ACC112 (cell line): ENCODE data around the gene TBC1D9.

Experiments
- H2AFZ ChIP-seq: fragments of 200-600 bp; sonication (generic); one replicate; pipeline ENCODE4 v1.6.0; 2017; ENCODE audit warnings: antibody characterized with exemption, low read length; ENCODE audit not compliant: unreplicated experiment
- H3K27ac ChIP-seq: fragments of 200-600 bp; sonication (generic); 2 replicates; pipeline ENCODE4 v1.5.1; 2014; ENCODE audit warnings: low read depth, mild to moderate bottlenecking, antibody characterized with exemption, low read length, moderate library complexity
- H3K27me3 ChIP-seq: fragments of 200-600 bp; sonication (generic); 2 replicates; pipeline ENCODE4 v1.6.1; 2014; ENCODE audit warnings: mild to moderate bottlenecking, antibody characterized with exemption, low read length, moderate library complexity, mixed read lengths; ENCODE audit not compliant: insufficient read depth
- H3K36me3 ChIP-seq: fragments of 200-600 bp; sonication (generic); 2 replicates; pipeline ENCODE4 v1.6.1; 2016; ENCODE audit warnings: mild to moderate bottlenecking, antibody characterized with exemption, low read length, moderate library complexity, mixed read lengths; ENCODE audit not compliant: insufficient read depth
- H3K4me1 ChIP-seq: fragments of 200-600 bp; sonication (generic); one replicate; pipeline ENCODE4 v1.6.1; 2016; ENCODE audit warnings: low read length, mixed read lengths; ENCODE audit not compliant: insufficient read depth, unreplicated experiment, control insufficient read depth
- H3K4me3 ChIP-seq: fragments of 200-600 bp; sonication (generic); 2 replicates; pipeline ENCODE4 v1.5.1; 2014; ENCODE audit warnings: mild to moderate bottlenecking, low read depth, low read length
- H3K79me2 ChIP-seq: fragments of 200-600 bp; sonication (generic); one replicate; pipeline ENCODE4 v1.6.0; 2016; ENCODE audit warnings: low read length; ENCODE audit not compliant: control insufficient read depth, unreplicated experiment, insufficient read depth

TBC1D9 gene

DNA sequence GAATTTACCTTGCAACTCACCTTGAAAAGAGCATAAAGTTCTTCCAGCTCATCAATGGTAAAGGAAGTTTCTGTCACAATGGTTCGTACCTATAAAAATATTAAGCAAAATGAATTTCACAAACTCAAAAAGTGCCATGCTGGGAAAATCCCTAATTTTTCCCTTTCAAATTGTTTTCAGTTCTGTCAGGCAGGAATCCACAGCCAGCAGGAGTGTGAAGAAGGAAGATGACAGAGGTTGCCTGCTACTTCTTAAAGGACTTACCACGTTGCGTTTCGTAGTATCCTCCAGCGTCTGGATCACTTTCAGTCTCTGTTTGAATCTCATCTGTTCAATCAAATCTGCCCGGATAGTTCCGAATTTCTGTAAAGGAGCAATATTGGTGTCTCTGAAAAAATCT lies 117.1 kb downstream of the TBC1D9 start:
- Histone ChIP-seq H3K36me3 (no peaks in the 10 kb centered on the region), H3K27ac (no peak overlapping the region), H2AFZ (no peak overlapping the region), H3K4me1 (peaks cover 10% of the 10 kb centered on the region), H3K27me3 (no peaks in the 10 kb centered on the region), H3K79me2 (no peaks in the 10 kb centered on the region), H3K4me3 (no peak overlapping the region)

DNA sequence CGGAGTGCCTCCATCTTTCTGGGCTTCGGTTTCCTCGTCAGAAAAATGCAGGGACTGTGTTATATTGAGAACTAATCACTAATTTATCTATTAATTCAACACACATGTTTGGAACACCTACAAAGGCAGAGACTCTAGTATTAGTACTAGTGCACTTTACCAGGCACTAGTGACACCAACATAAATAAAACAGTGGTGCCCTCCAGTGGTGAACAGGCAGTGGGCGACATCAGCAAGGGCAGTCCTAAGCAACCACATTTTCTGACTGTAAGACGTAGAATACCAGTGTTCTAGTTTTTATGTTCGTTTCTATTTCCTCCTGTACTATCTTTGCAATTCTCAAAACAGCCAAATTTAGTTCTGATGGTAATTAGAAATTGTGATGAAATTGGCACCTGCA lies 118.3 kb downstream of the TBC1D9 start:
- H3K4me1 ChIP-seq, result peaks cover 10% of the 10 kb centered on the region
- H3K27ac ChIP-seq, result no peak overlapping the region
- H2AFZ ChIP-seq, result no peak overlapping the region
- H3K27me3 ChIP-seq, result no peaks in the 10 kb centered on the region
- no peaks in the 10 kb centered on the region for H3K79me2 ChIP-seq
- H3K4me3 ChIP-seq, result no peak overlapping the region
- no peaks in the 10 kb centered on the region for H3K36me3 ChIP-seq

DNA sequence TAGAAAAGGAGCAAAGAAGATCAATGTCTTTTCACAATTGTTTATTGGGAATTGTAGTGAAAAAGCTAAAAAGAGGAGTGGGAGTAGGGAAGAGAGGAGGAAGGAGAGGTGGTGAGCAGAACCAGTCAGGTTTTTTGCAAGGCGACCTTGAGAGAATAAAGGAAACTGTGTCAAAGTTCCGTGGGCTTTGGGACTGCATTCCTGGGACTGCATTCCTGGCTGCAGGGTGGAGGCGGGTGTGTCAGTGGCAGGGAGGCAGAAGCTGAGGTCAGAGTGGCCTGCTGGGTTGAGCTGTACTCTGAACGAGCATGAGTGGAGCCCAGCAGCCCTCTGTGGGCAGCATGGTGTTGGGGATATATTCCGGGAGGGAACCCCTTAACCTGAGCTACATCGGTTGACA lies 120.6 kb downstream of the TBC1D9 start:
- H3K27me3 ChIP-seq, result no peaks in the 10 kb centered on the region
- no peaks in the 10 kb centered on the region for H3K36me3 ChIP-seq
- no peaks in the 10 kb centered on the region for H3K79me2 ChIP-seq
- H2AFZ ChIP-seq, result no peak overlapping the region
- H3K4me1 ChIP-seq, result peaks cover 10% of the 10 kb centered on the region
- H3K4me3 ChIP-seq, result no peak overlapping the region
- H3K27ac ChIP-seq, result no peak overlapping the region

DNA sequence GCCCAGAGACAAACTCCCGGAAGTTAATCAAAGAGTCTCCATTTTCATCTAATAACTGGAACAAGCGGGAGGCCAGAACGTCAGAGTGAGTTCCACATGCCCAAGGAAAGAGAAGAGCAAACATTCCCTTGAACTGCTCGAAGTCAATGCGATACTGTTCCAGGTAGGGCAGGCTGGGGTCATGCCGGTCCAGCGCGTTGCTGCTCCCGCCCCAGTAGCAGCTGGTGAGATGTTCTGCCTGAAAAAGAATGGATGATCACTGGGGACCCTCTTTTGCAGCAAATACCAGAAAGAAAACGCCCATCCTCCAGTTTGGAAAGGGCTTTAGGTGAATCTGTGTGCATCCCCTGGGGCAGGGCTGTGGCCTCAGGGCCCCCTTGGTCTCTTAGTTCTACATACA lies 122.2 kb downstream of the TBC1D9 start:
- Histone ChIP-seq H3K4me3 (no peak overlapping the region), H3K27me3 (no peaks in the 10 kb centered on the region), H3K36me3 (no peaks in the 10 kb centered on the region), H2AFZ (no peak overlapping the region), H3K27ac (no peak overlapping the region), H3K4me1 (peaks cover 10% of the 10 kb centered on the region), H3K79me2 (no peaks in the 10 kb centered on the region)

DNA sequence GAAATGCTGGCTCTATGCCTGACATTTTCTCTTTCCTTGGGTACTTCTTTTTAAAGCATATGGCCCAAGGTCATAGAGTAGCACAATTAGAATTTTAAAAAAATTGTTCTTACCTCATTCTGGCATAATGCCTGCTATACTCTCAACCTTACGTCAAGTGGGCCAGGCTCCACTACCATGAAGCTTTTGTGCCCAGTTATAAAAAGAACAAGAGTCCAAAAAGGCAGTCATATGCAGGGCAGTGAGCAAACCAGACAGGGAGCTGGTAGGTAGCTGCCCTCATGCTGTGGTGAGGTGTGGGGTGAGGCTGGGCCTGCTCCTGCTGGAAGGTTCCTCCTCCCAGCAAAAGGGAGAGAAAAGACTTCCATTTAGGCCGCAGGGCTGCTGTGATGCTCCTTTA lies 123.1 kb downstream of the TBC1D9 start:
- no peaks in the 10 kb centered on the region for H3K27me3 ChIP-seq
- H3K4me3 ChIP-seq, result no peak overlapping the region
- no peak overlapping the region for H3K27ac ChIP-seq
- no peak overlapping the region for H2AFZ ChIP-seq
- H3K4me1 ChIP-seq, result peaks cover 10% of the 10 kb centered on the region
- H3K79me2 ChIP-seq, result no peaks in the 10 kb centered on the region
- H3K36me3 ChIP-seq, result no peaks in the 10 kb centered on the region

DNA sequence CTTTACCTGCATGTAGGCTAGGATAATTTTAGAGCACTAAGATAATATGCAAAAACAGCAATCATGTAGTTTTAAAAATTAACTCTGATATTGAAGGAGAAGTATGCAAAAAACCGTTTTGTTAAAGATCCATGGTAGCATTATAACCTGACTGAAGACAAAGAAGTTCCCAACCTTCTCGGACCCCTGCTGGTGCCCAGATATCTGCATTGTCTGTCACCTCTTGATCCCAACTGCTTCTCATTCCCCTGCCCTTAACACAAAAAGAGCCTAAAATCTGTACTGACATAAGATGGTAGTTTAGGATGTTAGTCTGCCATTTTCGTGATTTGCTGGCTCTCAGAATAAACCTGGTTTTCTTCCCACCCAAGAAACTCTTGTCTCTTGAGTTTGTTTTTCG lies 125.9 kb downstream of the TBC1D9 start:
- no peak overlapping the region for H2AFZ ChIP-seq

DNA sequence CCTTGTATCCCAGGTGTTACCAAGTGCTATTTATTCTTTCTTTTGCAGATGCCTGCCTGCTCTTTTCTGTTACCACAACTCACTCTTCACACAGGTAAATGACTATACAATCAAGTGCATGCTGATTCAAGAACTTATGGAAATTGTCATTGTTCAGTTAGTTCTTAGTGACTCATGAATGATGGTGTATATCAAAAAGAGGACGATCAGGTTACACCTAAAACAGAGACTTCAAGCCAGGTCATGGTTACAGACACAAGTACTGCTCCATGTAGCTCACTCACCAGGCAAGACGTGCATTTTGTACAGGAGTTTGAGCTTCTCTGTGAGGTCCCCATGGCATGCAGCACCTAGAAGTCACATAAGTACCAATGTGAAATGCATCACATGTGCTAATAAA lies 128.2 kb downstream of the TBC1D9 start:
- no peaks in the 10 kb centered on the region for H3K4me1 ChIP-seq
- H3K27me3 ChIP-seq, result no peaks in the 10 kb centered on the region
- no peak overlapping the region for H2AFZ ChIP-seq
- H3K79me2 ChIP-seq, result no peaks in the 10 kb centered on the region
- no peaks in the 10 kb centered on the region for H3K36me3 ChIP-seq
- H3K27ac ChIP-seq, result no peak overlapping the region
- no peak overlapping the region for H3K4me3 ChIP-seq

More for the DNA sequence above, 125.9 kb downstream of the TBC1D9 start:
- no peak overlapping the region for H3K4me3 ChIP-seq
- no peaks in the 10 kb centered on the region for H3K27me3 ChIP-seq
- H3K27ac ChIP-seq, result no peak overlapping the region
- H3K79me2 ChIP-seq, result no peaks in the 10 kb centered on the region
- H3K4me1 ChIP-seq, result no peaks in the 10 kb centered on the region
- H3K36me3 ChIP-seq, result no peaks in the 10 kb centered on the region

DNA sequence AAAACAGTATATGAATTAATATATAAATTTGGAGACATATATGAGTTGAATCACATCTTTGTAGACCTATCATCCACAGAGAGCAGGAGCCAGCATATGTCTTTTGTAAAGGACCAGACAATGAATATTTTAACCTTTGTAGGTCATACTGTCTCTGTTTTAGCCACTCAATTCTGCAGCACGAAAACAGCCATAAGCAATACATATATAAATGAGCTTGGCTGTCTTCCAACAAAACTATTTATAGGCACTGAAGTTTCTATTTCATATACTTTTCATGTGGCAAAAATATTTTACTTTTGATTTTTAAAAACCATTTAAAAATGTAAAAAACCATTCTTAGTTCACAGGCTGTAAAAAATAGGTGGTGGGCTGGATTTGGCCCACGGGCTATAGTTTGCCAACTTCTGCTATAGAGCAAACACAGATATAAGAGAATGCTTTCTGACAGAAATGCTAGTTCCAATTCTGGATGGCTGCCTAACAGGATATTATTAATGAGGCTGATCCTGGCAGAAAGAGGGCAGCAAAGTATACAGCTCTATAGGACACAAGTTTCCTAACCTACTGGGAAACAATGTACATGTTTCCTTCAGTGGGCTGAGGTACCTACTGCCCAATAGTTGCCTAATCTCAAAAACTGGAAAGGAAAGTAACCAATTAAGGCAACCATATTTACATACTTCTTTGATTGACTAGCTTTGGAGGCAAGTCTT lies 129.4 kb downstream of the TBC1D9 start:
- Histone ChIP-seq H3K27ac (no peak overlapping the region), H3K4me3 (no peak overlapping the region)

DNA sequence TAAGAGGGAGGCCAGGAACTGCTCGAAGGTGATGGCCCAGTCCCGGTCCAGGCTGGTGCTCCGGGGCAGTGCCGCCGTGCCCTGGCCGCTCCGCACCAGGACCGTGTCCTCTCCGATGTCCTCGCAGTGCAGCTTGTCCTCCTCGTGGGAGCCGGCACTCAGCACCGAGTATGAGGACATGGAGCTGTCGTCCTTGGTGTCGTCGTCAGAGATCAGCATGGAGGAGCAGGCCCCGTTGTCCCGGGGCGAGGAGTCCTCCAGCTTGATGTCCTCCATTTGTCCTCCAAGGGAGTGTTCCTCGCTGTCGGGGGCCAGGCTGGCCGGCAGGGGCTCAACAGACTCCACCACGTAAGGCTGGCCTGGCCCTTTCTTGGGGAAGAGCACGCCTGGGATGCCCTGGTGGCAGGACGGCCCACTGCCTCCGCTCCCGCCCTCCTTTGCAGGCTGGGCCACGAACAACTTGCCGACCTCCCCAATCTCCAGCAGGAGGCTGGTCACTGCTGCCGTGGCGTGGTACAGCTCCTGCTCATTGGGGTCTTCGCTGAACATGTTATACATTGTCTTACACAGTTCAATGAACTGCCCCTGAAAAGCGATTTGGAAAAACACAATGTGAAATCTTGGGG lies 133.7 kb downstream of the TBC1D9 start:
- Histone ChIP-seq H3K27ac (no peak overlapping the region), H3K4me1 (no peaks in the 10 kb centered on the region), H2AFZ (no peak overlapping the region)

More for the DNA sequence above, 129.4 kb downstream of the TBC1D9 start:
- Histone ChIP-seq H3K79me2 (no peaks in the 10 kb centered on the region), H2AFZ (no peak overlapping the region), H3K4me1 (no peaks in the 10 kb centered on the region), H3K27me3 (no peaks in the 10 kb centered on the region), H3K36me3 (no peaks in the 10 kb centered on the region)

DNA sequence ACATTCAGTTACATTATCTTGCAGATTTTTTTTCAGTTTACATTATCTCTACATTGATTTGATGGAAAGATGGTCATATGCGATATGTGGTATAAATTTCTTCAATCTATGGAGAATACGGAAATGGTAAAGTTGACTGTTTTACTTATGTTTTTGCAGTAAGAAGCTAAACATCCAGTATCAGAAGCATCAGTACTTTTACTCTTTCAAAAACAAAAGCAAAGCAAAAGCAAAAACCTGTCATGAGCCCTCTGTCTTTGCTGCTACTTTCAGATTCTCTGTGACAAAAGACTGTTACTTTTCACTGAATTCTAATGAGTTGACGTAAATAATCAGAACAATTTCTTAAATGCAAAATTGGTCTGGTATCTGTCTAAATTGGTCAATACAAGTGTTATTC lies 135.0 kb downstream of the TBC1D9 start:
- no peaks in the 10 kb centered on the region for H3K79me2 ChIP-seq
- no peaks in the 10 kb centered on the region for H3K4me1 ChIP-seq
- H2AFZ ChIP-seq, result no peak overlapping the region
- no peaks in the 10 kb centered on the region for H3K36me3 ChIP-seq
- no peak overlapping the region for H3K4me3 ChIP-seq
- H3K27ac ChIP-seq, result no peak overlapping the region
- no peaks in the 10 kb centered on the region for H3K27me3 ChIP-seq

More for the DNA sequence above, 133.7 kb downstream of the TBC1D9 start:
- Histone ChIP-seq H3K79me2 (no peaks in the 10 kb centered on the region), H3K4me3 (no peak overlapping the region), H3K36me3 (no peaks in the 10 kb centered on the region), H3K27me3 (no peaks in the 10 kb centered on the region)
